Measurements from ENCODE around the gene ADGRD2.

The ADGRD2 gene

GRCh38 chr9:124452326-124452725 is 2.1 kb downstream of the ADGRD2 start:
- no peak overlapping the region for H3K4me3 ChIP-seq (ENCODE audit: low read depth, low read length)
- no peak for TF ChIP-seq CTCF (IDR thresholded peaks at IDR 0.05; ENCODE audit: borderline replicate concordance, insufficient read depth, low read depth, low read length)

- no peak overlapping the region for H3K4me3 ChIP-seq (ENCODE audit: low read depth, low read length)
- TF ChIP-seq CTCF (IDR thresholded peaks at IDR 0.05; ENCODE audit: borderline replicate concordance, insufficient read depth, low read depth, low read length): no peak
These were observed 2.8 kb downstream of the ADGRD2 start for GRCh38 chr9:124452841-124453585.

- no peak overlapping the region for H3K4me3 ChIP-seq (ENCODE audit: low read depth, low read length)
These were observed 3.4 kb downstream of the ADGRD2 start for GRCh38 chr9:124453586-124454191.

GRCh38 chr9:124454296-124454695 is 4.0 kb downstream of the ADGRD2 start:
- TF ChIP-seq CTCF (IDR thresholded peaks at IDR 0.05; ENCODE audit: borderline replicate concordance, insufficient read depth, low read depth, low read length): no peak
- H3K4me3 ChIP-seq (ENCODE audit: low read depth, low read length): no peak overlapping the region

More at GRCh38 chr9:124453586-124454191, 3.4 kb downstream of the ADGRD2 start:
- no peak for TF ChIP-seq CTCF (IDR thresholded peaks at IDR 0.05; ENCODE audit: borderline replicate concordance, insufficient read depth, low read depth, low read length)

- TF ChIP-seq CTCF (IDR thresholded peaks at IDR 0.05; ENCODE audit: borderline replicate concordance, insufficient read depth, low read depth, low read length): no peak
- H3K4me3 ChIP-seq (ENCODE audit: low read depth, low read length): no peak overlapping the region
These were observed 4.7 kb downstream of the ADGRD2 start for GRCh38 chr9:124454791-124455443.

- TF ChIP-seq CTCF (IDR thresholded peaks at IDR 0.05; ENCODE audit: borderline replicate concordance, insufficient read depth, low read depth, low read length): no peak
- no peak overlapping the region for H3K4me3 ChIP-seq (ENCODE audit: low read depth, low read length)
These were observed 5.6 kb downstream of the ADGRD2 start for GRCh38 chr9:124455820-124456219.

All from GM12875 (cell line).